ENCODE data around the gene RAMP3. TPM values are rescaled to one million over a fixed set of nuclear protein-coding genes. Genes with fewer than 3 reads are reported as not detected.

RAMP3 gene
- total RNA-seq, 3 donors from 2014 or later (not counting 1 experiment from before 2014, with no cell fraction given): not detected

GRCh38 chr7:45197461-45197860 lies 39.9 kb downstream of the RAMP3 start:
- intact Hi-C loops (cut with micrococcal nuclease): no loop called here
- WGBS (ENCODE audit: insufficient coverage): 91% methylated on average over 2 of the region's 2 CpGs

GRCh38 chr7:45198986-45199385 lies 41.4 kb downstream of the RAMP3 start:
- no peak overlapping the region for H3K4me3 Mint-ChIP-seq
- H3K4me1 Mint-ChIP-seq: no peaks in the 10 kb centered on the region
- TF ChIP-seq, protein P1, sequence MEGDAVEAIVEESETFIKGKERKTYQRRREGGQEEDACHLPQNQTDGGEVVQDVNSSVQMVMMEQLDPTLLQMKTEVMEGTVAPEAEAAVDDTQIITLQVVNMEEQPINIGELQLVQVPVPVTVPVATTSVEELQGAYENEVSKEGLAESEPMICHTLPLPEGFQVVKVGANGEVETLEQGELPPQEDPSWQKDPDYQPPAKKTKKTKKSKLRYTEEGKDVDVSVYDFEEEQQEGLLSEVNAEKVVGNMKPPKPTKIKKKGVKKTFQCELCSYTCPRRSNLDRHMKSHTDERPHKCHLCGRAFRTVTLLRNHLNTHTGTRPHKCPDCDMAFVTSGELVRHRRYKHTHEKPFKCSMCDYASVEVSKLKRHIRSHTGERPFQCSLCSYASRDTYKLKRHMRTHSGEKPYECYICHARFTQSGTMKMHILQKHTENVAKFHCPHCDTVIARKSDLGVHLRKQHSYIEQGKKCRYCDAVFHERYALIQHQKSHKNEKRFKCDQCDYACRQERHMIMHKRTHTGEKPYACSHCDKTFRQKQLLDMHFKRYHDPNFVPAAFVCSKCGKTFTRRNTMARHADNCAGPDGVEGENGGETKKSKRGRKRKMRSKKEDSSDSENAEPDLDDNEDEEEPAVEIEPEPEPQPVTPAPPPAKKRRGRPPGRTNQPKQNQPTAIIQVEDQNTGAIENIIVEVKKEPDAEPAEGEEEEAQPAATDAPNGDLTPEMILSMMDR (IDR thresholded peaks at IDR 0.05): no peak
- WGBS (ENCODE audit: insufficient coverage): 89% methylated on average over 3 of the region's 3 CpGs
- H3K36me3 Mint-ChIP-seq: no peaks in the 10 kb centered on the region
- H3K9me3 Mint-ChIP-seq: no peaks in the 10 kb centered on the region
- no peaks in the 10 kb centered on the region for H3K36me3 ChIP-seq (ENCODE audit: control insufficient read depth, insufficient read depth, low read length)
- peaks cover 10 to 15% of the 10 kb centered on the region in 2 donors for H3K27me3 Mint-ChIP-seq (ENCODE audit: low read depth in 2 of 2)
- ATAC-seq: no peak
- H3K9me3 ChIP-seq (ENCODE audit: control insufficient read depth, insufficient read depth, low read length): no peaks in the 10 kb centered on the region
- H3K4me1 ChIP-seq (ENCODE audit: control insufficient read depth, insufficient read depth, low read length): no peaks in the 10 kb centered on the region
- no peaks in the 10 kb centered on the region for H3K27me3 ChIP-seq (ENCODE audit: control insufficient read depth, insufficient read depth, low read length)
- no peak for DNase-seq
- H3K4me3 ChIP-seq (ENCODE audit: low read length): no peak overlapping the region
- H3K27ac ChIP-seq (ENCODE audit: low read length): no peak overlapping the region
- intact Hi-C loops (cut with micrococcal nuclease): no loop called here
- no peak overlapping the region for H3K27ac Mint-ChIP-seq

More at GRCh38 chr7:45197461-45197860, 39.9 kb downstream of the RAMP3 start:
- H3K36me3 ChIP-seq (ENCODE audit: control insufficient read depth, insufficient read depth, low read length): no peaks in the 10 kb centered on the region
- Mint-ChIP-seq H3K9me3 (no peaks in the 10 kb centered on the region), H3K4me1 (peaks cover 3 to 4% of the 10 kb centered on the region in 2 donors), H3K27ac (no peak overlapping the region), H3K4me3 (no peak overlapping the region), H3K36me3 (no peaks in the 10 kb centered on the region), H3K27me3 (ENCODE audit: low read depth in 2 of 2) (peaks cover 10 to 15% of the 10 kb centered on the region in 2 donors)
- ATAC-seq: no peak
- H3K4me3 ChIP-seq (ENCODE audit: low read length): no peak overlapping the region
- no peaks in the 10 kb centered on the region for H3K9me3 ChIP-seq (ENCODE audit: control insufficient read depth, insufficient read depth, low read length)
- no peaks in the 10 kb centered on the region for H3K27me3 ChIP-seq (ENCODE audit: control insufficient read depth, insufficient read depth, low read length)
- TF ChIP-seq, protein P1 (IDR thresholded peaks at IDR 0.05): no peak
- H3K27ac ChIP-seq (ENCODE audit: low read length): no peak overlapping the region
- H3K4me1 ChIP-seq (ENCODE audit: control insufficient read depth, insufficient read depth, low read length): no peaks in the 10 kb centered on the region
- no peak for DNase-seq

DNA sequence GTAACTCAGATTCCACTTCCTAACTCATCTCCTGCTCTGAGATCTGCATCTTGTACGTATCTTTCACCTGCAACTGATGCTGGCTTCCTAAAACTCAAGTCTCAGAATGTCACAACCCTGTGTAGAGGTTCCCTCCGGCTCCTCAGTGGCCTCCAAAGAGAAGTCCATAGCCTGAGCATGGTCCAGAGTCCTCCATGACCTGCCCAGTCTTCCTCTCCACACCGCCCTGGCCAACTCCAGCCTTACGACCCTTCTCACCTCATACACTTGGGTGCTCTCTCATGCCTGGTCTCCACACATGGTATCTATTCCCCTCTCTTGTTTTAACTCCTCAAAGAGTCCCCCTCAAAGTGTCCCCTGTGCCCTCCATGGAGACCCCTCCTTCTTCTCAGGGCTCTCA lies 41.9 kb downstream of the RAMP3 start:
- Mint-ChIP-seq H3K36me3 (no peaks in the 10 kb centered on the region), H3K4me3 (no peak overlapping the region), H3K27ac (no peak overlapping the region), H3K4me1 (no peaks in the 10 kb centered on the region), H3K9me3 (no peaks in the 10 kb centered on the region), H3K27me3 (ENCODE audit: low read depth in 2 of 2) (peaks cover 10 to 15% of the 10 kb centered on the region in 2 donors)
- Histone ChIP-seq H3K27me3 (ENCODE audit: control insufficient read depth, insufficient read depth, low read length) (no peaks in the 10 kb centered on the region), H3K9me3 (ENCODE audit: control insufficient read depth, insufficient read depth, low read length) (no peaks in the 10 kb centered on the region), H3K4me1 (ENCODE audit: control insufficient read depth, insufficient read depth, low read length) (no peaks in the 10 kb centered on the region), H3K4me3 (ENCODE audit: low read length) (no peak overlapping the region), H3K27ac (ENCODE audit: low read length) (no peak overlapping the region), H3K36me3 (ENCODE audit: control insufficient read depth, insufficient read depth, low read length) (no peaks in the 10 kb centered on the region)
- TF ChIP-seq, protein P1 (IDR thresholded peaks at IDR 0.05): no peak
- intact Hi-C loops (cut with micrococcal nuclease): no loop called here
- ATAC-seq (no peak), DNase-seq (no peak)
- 87% methylated on average over 4 of the region's 4 CpGs for WGBS (ENCODE audit: insufficient coverage)

DNA sequence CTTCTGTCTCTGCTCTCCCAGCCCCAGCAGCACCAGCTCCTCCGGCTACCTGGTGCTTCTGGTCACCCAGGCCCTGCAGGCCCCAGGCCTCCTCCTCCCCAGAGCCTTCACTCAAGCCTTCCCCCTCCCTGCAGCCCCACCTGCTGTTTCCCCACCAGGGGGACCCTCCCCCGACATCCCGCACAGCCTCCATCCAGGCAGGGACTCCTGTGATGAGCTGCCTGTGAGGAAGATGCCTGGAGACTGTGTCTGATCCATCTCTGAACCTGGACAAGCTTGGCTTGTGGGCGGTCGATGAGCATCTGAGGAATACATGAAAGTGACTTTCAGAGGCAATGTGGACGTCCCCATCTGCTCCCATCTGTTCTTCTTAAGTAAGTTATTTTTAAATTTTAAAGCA lies 45.0 kb downstream of the RAMP3 start:
- Mint-ChIP-seq H3K27ac (no peak overlapping the region), H3K27me3 (ENCODE audit: low read depth in 2 of 2) (peaks cover 12 to 13% of the 10 kb centered on the region in 2 donors), H3K9me3 (no peaks in the 10 kb centered on the region), H3K36me3 (no peaks in the 10 kb centered on the region), H3K4me3 (no peak overlapping the region), H3K4me1 (no peaks in the 10 kb centered on the region)
- ATAC-seq (no peak), DNase-seq (no peak)
- TF ChIP-seq, protein P1 (IDR thresholded peaks at IDR 0.05): no peak
- Histone ChIP-seq H3K36me3 (ENCODE audit: control insufficient read depth, insufficient read depth, low read length) (no peaks in the 10 kb centered on the region), H3K4me3 (ENCODE audit: low read length) (no peak overlapping the region), H3K27me3 (ENCODE audit: control insufficient read depth, insufficient read depth, low read length) (no peaks in the 10 kb centered on the region), H3K4me1 (ENCODE audit: control insufficient read depth, insufficient read depth, low read length) (no peaks in the 10 kb centered on the region), H3K9me3 (ENCODE audit: control insufficient read depth, insufficient read depth, low read length) (no peaks in the 10 kb centered on the region), H3K27ac (ENCODE audit: low read length) (no peak overlapping the region)
- intact Hi-C loops (cut with micrococcal nuclease): no loop called here
- 90% methylated on average over 5 of the region's 6 CpGs for WGBS (ENCODE audit: insufficient coverage)

All from natural killer cell (primary cell).